Activated T-cell treated with anti-CD3 and anti-CD28 coated beads, Interleukin-2, amount 50 U/mL, for 24 hours (primary cell): ENCODE data around the gene DDX3X.
"Not testable (repeated sequence)": the region's sequence is repeated elsewhere in the genome, so short reads cannot be mapped to it uniquely, and the experiment has no call there.

Source experiments
- DNase-seq: peaks from one replicate; pipeline ENCODE4 v3.0.0-alpha.2; 2020
- H3K27ac Mint-ChIP-seq: 2 replicates; pipeline ENCODE4 v1.8.0; 2020; ENCODE audit warnings: mild to moderate bottlenecking, mixed read lengths
- H3K27me3 Mint-ChIP-seq: 2 replicates; pipeline ENCODE4 v1.8.0; 2020; ENCODE audit warnings: mixed read lengths
- H3K36me3 Mint-ChIP-seq: 2 replicates; pipeline ENCODE4 v1.8.0; 2020; ENCODE audit warnings: low read depth, mixed read lengths
- H3K4me1 Mint-ChIP-seq: 2 replicates; pipeline ENCODE4 v1.8.0; 2020; ENCODE audit warnings: low read depth, mixed read lengths
- H3K4me3 Mint-ChIP-seq: 2 replicates; pipeline ENCODE4 v1.8.0; 2020; ENCODE audit warnings: mild to moderate bottlenecking, moderate library complexity, mixed read lengths
- H3K9me3 Mint-ChIP-seq: 2 replicates; pipeline ENCODE4 v1.8.0; 2020; ENCODE audit warnings: mixed read lengths

Gene DDX3X

DNA sequence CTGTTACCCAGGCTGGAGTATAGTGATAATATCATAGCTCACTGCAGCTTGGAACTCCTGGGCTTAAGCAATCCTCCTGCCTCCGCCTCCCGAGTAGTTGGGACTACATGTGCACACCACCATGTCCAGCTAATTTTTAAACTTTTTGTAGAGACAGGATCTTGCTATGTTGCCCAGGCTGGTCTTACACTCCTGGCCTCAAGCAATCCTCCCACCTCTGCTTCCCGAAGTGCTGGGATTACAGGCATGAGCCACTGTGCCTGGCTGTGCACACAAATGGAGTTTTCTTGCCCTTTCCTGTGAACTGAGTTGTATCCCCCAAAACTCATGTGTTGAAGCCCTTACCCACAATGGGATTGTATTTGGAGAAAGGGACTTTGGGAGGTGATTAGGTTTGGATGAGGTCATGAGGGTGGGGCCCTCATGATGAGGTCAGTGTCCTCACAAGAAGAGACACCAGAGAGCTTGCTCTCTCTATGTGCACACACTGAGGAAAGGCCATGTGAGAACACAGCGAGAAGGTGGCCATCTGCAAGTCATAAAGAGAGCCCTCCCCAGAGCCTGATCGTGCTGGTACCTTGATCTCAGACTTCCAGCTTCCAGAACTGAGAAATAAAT is 40.1 kb downstream of the DDX3X start:
- Mint-ChIP-seq H3K27me3 (no peaks in the 10 kb centered on the region), H3K36me3 (no peaks in the 10 kb centered on the region), H3K9me3 (no peaks in the 10 kb centered on the region), H3K4me3 (no peak overlapping the region), H3K27ac (no peak overlapping the region), H3K4me1 (peaks cover 11% of the 10 kb centered on the region)
- no peak for DNase-seq

DNA sequence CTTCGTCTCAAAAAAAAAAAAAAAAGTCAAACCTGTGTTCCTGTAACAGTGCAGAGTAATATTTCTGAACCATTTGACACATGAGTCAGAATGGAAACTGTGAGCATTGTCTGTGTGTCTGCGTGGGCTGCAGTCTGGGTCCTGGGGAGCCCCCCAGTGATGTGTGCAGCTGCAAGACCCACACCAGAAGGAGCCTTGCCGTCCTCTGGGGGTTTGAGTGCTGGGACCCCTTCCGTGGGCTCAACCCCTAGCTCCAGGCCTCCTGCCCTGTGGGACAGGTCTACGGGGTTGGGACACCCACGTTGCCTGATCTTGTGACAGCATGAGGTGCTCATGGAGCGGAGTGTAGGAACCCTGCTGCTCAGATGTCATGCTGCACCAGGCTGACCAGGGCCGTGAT is 43.7 kb downstream of the DDX3X start:
- no peaks in the 10 kb centered on the region for H3K9me3 Mint-ChIP-seq
- H3K36me3 Mint-ChIP-seq: no peaks in the 10 kb centered on the region
- peak overlapping the region; percentile 84 for H3K27ac Mint-ChIP-seq
- H3K27me3 Mint-ChIP-seq: no peaks in the 10 kb centered on the region
- peaks cover 16% of the 10 kb centered on the region for H3K4me1 Mint-ChIP-seq
- DNase-seq: peak; percentile 68
- peak overlapping the region; percentile 9 for H3K4me3 Mint-ChIP-seq

DNA sequence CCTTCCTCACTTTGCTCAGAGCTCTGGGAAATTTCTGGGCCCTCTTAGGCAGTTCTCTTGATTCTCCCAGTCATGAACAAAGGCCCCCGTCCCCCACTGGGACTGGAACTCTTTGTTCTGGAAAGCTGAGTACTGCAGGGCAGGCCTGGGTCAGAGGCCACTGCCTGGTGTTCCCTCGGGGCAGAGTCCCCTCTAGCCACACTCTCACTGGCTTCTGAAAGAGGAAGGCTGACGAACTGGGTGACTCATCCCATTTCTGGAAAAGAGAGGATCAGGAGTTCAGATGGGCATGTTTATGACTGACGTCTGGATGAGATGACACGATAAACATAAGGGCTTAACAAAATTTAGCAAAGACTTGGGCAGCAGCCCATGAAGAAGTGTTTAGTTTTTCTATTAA is 47.7 kb downstream of the DDX3X start:
- peak overlapping the region; percentile 6 for H3K27ac Mint-ChIP-seq
- H3K4me3 Mint-ChIP-seq: no peak overlapping the region

DNA sequence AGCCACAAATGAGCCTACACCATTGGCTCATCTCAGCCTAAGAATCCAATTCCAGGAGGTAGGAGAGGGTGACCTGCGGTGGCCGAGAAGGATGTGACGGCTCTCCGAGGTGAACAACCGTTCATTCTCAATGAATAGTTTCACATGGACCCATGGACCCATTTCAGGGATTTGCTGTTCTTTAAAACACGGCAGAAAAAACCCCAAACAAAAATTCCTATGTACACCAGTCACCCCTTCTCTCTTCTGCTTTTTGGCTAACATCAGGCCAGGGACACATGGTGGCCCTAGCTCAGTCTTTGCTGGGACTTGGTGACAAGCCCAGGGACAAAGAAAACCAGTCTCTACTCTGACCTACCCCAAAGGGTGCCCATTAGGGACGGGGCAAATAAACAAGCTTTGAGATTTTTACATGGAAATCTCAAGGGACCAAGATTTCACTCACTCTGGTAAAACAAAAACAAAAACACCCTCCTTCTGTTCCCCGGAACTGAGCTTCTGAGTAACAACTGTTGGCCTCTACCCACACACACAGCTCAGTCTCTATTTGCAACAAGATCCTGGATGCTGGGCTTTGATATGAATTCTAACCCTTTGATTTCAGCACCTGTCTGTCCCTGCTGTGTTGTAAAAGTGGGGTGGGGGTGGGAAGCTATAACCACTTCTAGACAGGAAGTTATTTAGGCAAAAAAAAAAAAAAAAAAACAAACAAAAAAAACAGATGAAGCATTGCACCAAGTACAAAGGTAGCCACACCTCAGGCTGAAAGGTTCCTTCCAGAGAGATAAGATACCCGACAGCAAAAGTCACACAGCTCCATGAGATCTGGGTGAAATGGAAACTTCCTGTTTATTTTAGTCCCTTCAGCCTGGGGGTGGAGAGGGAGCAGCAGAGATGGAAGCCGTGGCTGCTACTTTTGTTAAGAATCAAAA is 49.0 kb downstream of the DDX3X start:
- H3K9me3 Mint-ChIP-seq: no peaks in the 10 kb centered on the region

More for the DNA sequence above, 47.7 kb downstream of the DDX3X start:
- Mint-ChIP-seq H3K36me3 (no peaks in the 10 kb centered on the region), H3K27me3 (no peaks in the 10 kb centered on the region), H3K9me3 (no peaks in the 10 kb centered on the region), H3K4me1 (peaks cover 33% of the 10 kb centered on the region)
- no peak for DNase-seq

DNA sequence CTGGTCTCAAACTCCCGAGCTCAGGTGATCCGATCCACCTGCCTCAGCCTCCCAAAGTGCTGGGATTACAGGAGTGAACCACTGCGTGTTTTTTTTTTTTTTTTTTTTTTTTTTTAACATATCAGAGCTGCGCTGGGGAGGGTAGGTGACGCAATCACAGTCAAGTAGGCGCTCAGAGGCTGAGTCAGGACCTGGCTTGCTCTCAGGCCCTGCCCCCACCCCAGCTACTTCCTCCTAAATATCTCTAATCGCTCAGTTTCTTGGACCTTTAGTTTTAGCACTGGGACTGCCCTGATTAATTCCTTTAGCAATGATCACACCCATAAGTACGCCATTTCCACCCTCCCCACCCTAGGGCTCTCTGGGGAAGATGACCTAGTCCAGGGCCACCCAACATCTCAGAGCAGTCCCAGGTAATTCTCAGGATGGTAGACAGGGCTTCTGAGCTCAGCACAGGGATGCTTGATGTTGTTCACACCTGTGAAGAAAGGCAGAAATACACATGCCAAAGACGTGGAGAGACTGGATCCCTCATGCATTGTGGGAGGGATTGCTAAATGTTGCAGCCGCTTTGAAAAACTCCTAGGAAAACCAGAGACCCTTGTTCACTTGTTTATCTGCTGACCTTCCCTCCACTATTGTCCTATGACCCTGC is 50.2 kb downstream of the DDX3X start:
- peaks cover 24% of the 10 kb centered on the region for H3K4me1 Mint-ChIP-seq
- no peak overlapping the region for H3K4me3 Mint-ChIP-seq
- no peaks in the 10 kb centered on the region for H3K9me3 Mint-ChIP-seq
- H3K27ac Mint-ChIP-seq: peak overlapping the region; percentile 87
- no peaks in the 10 kb centered on the region for H3K27me3 Mint-ChIP-seq
- H3K36me3 Mint-ChIP-seq: no peaks in the 10 kb centered on the region
- DNase-seq: peak; percentile 59

More for the DNA sequence above, 49.0 kb downstream of the DDX3X start:
- peak overlapping the region; percentile 87 for H3K27ac Mint-ChIP-seq
- H3K4me3 Mint-ChIP-seq: peak overlapping the region; percentile 51
- no peaks in the 10 kb centered on the region for H3K36me3 Mint-ChIP-seq
- H3K27me3 Mint-ChIP-seq: no peaks in the 10 kb centered on the region
- DNase-seq: no peak
- H3K4me1 Mint-ChIP-seq: peaks cover 25% of the 10 kb centered on the region

DNA sequence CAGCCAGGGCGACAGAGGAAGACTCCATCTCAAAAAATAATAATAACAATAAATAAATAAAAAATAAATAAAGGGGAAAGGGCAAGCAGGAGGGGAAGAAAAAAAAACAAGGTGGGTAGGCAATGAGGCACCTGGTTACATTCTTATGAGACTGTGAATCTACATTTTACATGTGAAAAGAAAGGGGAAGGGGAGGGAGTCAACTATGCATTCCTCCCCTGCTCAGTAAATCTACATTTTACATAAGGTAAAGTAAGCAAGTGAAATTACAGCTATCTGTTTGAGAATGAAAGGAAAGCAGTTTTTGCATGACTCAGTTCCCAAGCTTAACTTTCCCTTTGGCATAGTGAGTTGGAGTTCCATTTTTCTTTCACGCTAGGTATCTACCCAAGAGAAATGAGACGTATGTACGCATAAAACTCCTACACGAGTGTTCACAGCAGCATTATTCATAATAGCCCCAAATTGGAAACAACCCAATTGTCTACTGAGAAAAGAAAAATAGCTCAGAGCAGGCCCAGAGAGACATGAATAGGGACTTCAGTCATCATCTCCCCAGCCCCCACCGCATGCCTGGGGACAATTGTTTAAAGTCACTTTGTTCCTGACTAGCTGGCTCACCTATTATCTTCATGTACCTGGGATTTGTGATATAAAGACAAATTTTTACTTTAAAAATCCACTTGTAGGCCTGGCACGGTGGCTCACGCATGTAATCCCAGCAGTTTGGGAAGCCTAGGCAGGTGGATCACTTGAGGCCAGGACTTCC is 52.4 kb downstream of the DDX3X start:
- H3K27me3 Mint-ChIP-seq: no peaks in the 10 kb centered on the region
- H3K9me3 Mint-ChIP-seq: no peaks in the 10 kb centered on the region
- H3K4me3 Mint-ChIP-seq: no peak overlapping the region
- H3K4me1 Mint-ChIP-seq: peaks cover 24% of the 10 kb centered on the region
- H3K27ac Mint-ChIP-seq: peak overlapping the region; percentile 57
- H3K36me3 Mint-ChIP-seq: no peaks in the 10 kb centered on the region
- no peak for DNase-seq

DNA sequence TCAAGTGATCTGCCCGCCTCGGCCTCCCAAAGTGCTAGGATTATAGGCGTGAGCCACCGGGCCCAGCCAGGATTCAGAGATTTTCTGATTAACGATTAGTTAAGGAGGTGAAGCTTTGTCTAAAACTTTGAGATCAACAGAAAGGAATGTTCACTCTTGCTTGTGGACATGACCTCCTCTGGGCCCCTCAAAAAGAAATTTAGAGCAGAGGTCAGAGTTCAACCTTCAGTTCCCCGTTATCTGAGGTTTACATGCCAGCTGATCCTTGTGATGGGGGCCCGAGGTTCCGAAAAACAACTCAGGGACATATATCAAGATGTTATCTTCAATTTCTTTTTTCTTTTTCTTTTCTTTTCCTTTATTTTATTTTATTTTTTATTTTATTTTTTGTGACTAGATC is 54.6 kb downstream of the DDX3X start:
- no peaks in the 10 kb centered on the region for H3K27me3 Mint-ChIP-seq
- no peaks in the 10 kb centered on the region for H3K9me3 Mint-ChIP-seq
- peaks cover 10% of the 10 kb centered on the region for H3K4me1 Mint-ChIP-seq
- no peaks in the 10 kb centered on the region for H3K36me3 Mint-ChIP-seq
- H3K27ac Mint-ChIP-seq: no peak overlapping the region
- no peak overlapping the region for H3K4me3 Mint-ChIP-seq
- no peak for DNase-seq

DNA sequence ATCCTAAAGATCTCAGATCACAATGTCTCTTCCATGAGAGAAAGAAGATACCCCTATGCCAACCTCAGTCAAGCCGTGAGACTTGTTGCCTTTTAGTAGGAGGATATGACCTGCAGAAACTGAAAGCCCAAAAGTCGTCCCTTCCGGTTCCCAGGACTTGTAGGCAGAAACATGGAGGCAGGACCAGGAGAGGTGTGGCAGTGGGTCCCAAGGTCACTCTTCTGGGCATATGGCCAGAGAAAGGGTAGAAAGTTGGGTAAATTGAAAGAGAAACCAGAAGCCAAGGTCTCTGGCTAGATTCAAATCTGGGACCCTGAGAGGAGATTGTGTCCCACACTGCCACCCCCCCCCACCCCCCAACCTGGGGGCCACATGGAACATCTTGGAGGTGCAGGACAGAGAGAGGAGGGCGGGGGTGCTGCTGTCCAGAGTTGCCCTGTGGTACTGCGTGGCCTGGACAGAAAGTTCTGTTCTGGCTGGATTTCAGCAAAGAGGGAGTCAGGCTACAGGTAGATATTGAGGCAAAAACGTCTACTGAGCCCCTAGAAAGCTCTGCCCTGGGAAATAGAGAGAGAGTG is 55.4 kb downstream of the DDX3X start:
- H3K4me3 Mint-ChIP-seq: no peak overlapping the region
- no peaks in the 10 kb centered on the region for H3K27me3 Mint-ChIP-seq
- no peak for DNase-seq
- H3K9me3 Mint-ChIP-seq: no peaks in the 10 kb centered on the region
- H3K4me1 Mint-ChIP-seq: peaks cover 5% of the 10 kb centered on the region
- H3K27ac Mint-ChIP-seq: no peak overlapping the region
- no peaks in the 10 kb centered on the region for H3K36me3 Mint-ChIP-seq

DNA sequence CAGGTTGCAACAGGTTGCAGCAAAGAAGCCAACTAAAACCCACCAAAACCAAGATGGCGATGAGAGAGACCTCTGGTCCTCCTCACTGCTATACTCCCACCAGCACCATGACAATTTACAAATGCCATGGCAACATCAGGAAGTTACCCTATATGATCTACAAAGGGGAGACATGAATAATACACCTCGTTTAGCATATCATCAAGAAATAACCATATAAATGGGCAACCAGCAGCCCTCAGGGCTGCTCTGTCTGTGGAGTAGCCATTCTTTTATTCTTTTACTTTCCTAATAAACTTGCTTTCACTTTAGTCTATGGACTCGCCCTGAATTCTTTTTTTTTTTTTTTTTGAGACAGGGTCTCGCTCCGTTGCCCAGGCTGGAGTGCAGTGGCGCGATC is 56.6 kb downstream of the DDX3X start:
- not testable (repeated sequence) for DNase-seq, H3K4me3 Mint-ChIP-seq, H3K36me3 Mint-ChIP-seq, H3K27ac Mint-ChIP-seq, H3K4me1 Mint-ChIP-seq, H3K27me3 Mint-ChIP-seq, H3K9me3 Mint-ChIP-seq

DNA sequence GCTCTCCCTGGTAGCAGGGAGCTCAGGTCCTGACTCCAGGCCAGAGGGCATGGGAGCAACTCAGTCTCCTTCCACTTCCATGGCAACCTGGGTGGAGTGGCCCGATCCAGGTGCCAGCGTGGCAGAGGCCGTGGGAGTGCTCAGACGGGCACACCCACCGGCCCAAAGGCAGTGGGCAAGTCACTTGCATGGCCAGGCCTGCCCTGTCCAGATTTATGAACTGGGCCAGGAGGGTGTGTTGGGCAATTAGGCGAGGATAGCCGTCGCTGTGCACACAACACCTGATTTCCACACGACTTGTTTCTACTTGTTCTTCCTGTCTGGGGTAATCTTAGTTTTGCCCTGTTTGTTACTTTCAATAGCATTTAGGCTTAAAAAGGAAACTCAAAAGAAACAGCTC is 57.6 kb downstream of the DDX3X start:
- Mint-ChIP-seq H3K36me3 (no peaks in the 10 kb centered on the region), H3K9me3 (no peaks in the 10 kb centered on the region)

DNA sequence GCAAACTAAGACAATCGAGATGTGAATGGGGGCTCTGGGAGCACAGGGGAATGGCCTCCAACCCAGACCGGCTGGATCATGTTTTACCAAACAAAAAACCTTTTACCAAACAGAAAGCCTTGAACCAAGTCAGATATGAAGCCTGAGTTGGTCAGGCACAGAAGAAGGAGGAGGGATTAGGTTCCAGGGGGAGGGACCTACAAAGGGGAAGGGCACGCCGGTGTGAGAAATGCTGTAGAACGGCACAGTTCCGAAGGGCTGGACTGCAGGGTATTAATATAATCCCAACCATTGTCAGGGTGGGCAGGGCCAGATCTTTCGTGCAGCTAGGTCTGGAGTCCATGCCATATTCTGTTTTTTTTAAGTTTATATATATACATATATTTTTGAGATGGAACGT is 60.3 kb downstream of the DDX3X start:
- no peak overlapping the region for H3K4me3 Mint-ChIP-seq
- no peaks in the 10 kb centered on the region for H3K4me1 Mint-ChIP-seq
- no peak overlapping the region for H3K27ac Mint-ChIP-seq
- no peaks in the 10 kb centered on the region for H3K36me3 Mint-ChIP-seq
- no peaks in the 10 kb centered on the region for H3K9me3 Mint-ChIP-seq
- no peak for DNase-seq
- H3K27me3 Mint-ChIP-seq: no peaks in the 10 kb centered on the region

More for the DNA sequence above, 57.6 kb downstream of the DDX3X start:
- no peak overlapping the region for H3K27ac Mint-ChIP-seq
- H3K4me3 Mint-ChIP-seq: no peak overlapping the region
- no peaks in the 10 kb centered on the region for H3K4me1 Mint-ChIP-seq
- no peak for DNase-seq
- no peaks in the 10 kb centered on the region for H3K27me3 Mint-ChIP-seq

DNA sequence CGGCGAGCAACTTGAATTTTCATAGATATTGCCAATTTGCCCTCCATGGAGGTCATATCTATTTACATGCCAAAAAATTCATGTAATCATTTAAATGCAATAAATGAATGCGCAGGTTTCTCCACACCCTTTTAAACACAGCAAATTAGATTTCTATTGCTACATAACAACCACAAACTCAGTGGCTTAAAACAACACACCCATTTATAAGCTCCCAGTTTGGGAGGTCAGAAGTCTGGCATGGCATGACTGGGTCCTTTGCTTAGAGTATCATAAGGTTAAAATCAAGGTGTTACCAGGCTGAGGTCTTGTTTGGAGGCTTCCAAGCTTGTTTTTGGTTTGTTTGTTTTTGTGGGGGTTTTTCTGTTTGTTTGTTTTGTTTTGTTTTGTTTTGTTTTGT is 63.3 kb downstream of the DDX3X start:
- H3K27me3 Mint-ChIP-seq: no peaks in the 10 kb centered on the region
- no peaks in the 10 kb centered on the region for H3K36me3 Mint-ChIP-seq
- no peak overlapping the region for H3K27ac Mint-ChIP-seq
- no peak for DNase-seq
- H3K4me3 Mint-ChIP-seq: no peak overlapping the region
- no peaks in the 10 kb centered on the region for H3K9me3 Mint-ChIP-seq
- no peaks in the 10 kb centered on the region for H3K4me1 Mint-ChIP-seq

DNA sequence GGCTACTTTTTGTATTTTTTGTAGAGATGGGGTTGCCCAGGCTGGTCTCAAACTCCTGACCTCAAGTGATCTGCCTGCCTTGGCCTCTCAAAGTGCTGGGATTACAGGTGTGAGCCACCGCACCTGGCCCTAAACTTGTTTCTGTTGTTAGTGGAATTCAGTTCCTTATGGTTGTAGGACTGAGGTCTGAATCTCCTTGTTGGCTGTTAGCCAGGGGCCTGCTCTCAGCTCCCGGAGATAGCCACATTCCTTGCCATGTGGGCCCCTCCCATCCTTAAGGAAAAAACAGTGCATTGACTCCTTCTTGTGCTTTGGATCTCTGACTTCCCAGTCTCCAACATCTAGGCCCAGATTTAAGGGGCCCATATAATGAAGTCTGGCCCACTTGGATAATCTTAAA is 63.8 kb downstream of the DDX3X start:
- Mint-ChIP-seq H3K27ac (no peak overlapping the region), H3K4me1 (no peaks in the 10 kb centered on the region)

DNA sequence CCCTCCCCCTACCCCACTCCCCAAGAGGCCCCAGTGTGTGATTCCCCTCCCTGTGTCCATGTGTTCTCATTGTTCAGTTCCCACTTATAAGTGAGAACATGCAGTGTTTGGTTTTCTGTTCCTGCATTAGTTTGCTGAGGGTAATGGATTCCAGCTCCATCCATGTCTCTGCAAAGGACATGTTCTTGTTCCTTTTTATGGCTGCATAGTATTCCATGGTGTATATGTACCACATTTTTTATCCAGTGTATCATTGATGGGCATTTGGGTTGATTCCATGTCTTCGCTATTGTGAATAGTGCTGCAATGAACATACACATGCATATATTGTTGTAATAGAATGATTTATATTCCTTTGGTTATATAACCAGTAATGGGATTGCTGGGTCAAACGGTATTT is 68.6 kb downstream of the DDX3X start:
- H3K36me3 Mint-ChIP-seq, H3K4me1 Mint-ChIP-seq, H3K4me3 Mint-ChIP-seq, H3K27ac Mint-ChIP-seq, H3K9me3 Mint-ChIP-seq, DNase-seq: not testable (repeated sequence)
- peaks cover 14% of the 10 kb centered on the region for H3K27me3 Mint-ChIP-seq

More for the DNA sequence above, 63.8 kb downstream of the DDX3X start:
- Mint-ChIP-seq H3K9me3 (no peaks in the 10 kb centered on the region), H3K27me3 (no peaks in the 10 kb centered on the region), H3K36me3 (no peaks in the 10 kb centered on the region), H3K4me3 (no peak overlapping the region)
- DNase-seq: no peak
